ENCODE measurements around the gene DNAL4. TPM values are rescaled to one million over a fixed set of nuclear protein-coding genes. Genes with fewer than 3 reads are reported as not detected.

Gene DNAL4
- total and polyA plus RNA-seq, 2 of the 4 experiments (the other 2 are of a cell fraction), result 6.1 to 12.1 TPM

GRCh38 chr22:38736257-38736570, 57.7 kb downstream of the DNAL4 start:
- Histone ChIP-seq H3K4me2 (ENCODE audit: low read depth, low read length) (no peak overlapping the region), H3K14ac (replicated peaks; ENCODE audit: low read depth, low read length) (no peak overlapping the region), H3K79me1 (ENCODE audit: low read depth in 1 of 2, low read length in 2 of 2) (peaks cover 0 to 24% of the 10 kb centered on the region in 2 experiments; a peak in 2 of 4 replicates), H2BK20ac (ENCODE audit: low read depth, low read length) (no peak overlapping the region), H2AK5ac (ENCODE audit: low read depth, low read length) (no peak overlapping the region), H4K91ac (ENCODE audit: insufficient read depth, low read depth, low read length) (no peak overlapping the region), H3K18ac (ENCODE audit: low read depth, low read length) (no peak overlapping the region), H3K36me3 (ENCODE audit: control insufficient read depth, insufficient read depth, low read length) (peaks cover 79% of the 10 kb centered on the region), H2AFZ (replicated peaks; ENCODE audit: low read length, poor library complexity) (no peak overlapping the region), H3K4me3 (ENCODE audit: insufficient read depth, low read depth, low read length) (no peak overlapping the region), H2BK5ac (ENCODE audit: low read depth, low read length, poor library complexity, severe bottlenecking) (no peak overlapping the region), H3K4me1 (ENCODE audit: control insufficient read depth, insufficient read depth, low read length) (peaks cover 5% of the 10 kb centered on the region), H2BK120ac (ENCODE audit: low read depth, low read length) (no peak overlapping the region), H3K9me3 (ENCODE audit: control insufficient read depth, insufficient read depth, low read length) (no peaks in the 10 kb centered on the region), H2AK9ac (replicated peaks; ENCODE audit: low read depth, low read length, poor library complexity) (no peak overlapping the region), H3K4ac (ENCODE audit: low read depth, low read length) (no peak overlapping the region), H3K9ac (ENCODE audit: low read depth, low read length) (no peak overlapping the region), H4K20me1 (ENCODE audit: insufficient read depth, low read length) (peaks cover 18% of the 10 kb centered on the region), H4K5ac (ENCODE audit: low read depth, low read length) (no peak overlapping the region), H3K56ac (ENCODE audit: extremely low read depth, insufficient read depth, low read length) (no peak overlapping the region), H3K9me1 (ENCODE audit: insufficient read depth, low read length) (no peaks in the 10 kb centered on the region), H4K8ac (ENCODE audit: low read depth in 2 of 2, low read length in 2 of 2) (no peak overlapping the region), H3K23ac (ENCODE audit: low read depth, low read length) (no peak overlapping the region), H3K27me3 (ENCODE audit: control insufficient read depth, insufficient read depth, low read length) (no peaks in the 10 kb centered on the region), H2BK15ac (ENCODE audit: low read depth, low read length) (no peak overlapping the region), H3K27ac (ENCODE audit: insufficient read depth, low read length) (no peak overlapping the region)
- CTCF ChIA-PET, result no interaction called here
- 80% methylated on average over 1 of the region's 7 CpGs; no CpG with 5 or more reads in 1 of the 2 experiments for WGBS, 2 experiments (ENCODE audit: extremely low coverage in 2 of 2, insufficient read length in 1 of 2)
- ATAC-seq (ENCODE audit: low read depth) (no peak), DNase-seq (no peak)
- POLR2A ChIA-PET (ENCODE audit: unreplicated experiment), result no interaction called here
- no TSS peak for BruUV-seq (replicated peaks)
- dilution Hi-C loops (cut with HindIII; ENCODE audit: low sequenced_read_pairs, unreplicated experiment) (no loop called here), intact Hi-C loops (cut with micrococcal nuclease) (no loop called here), in situ Hi-C loops (cut with MboI; ENCODE audit: low sequenced_read_pairs) (no loop called here)
- TF ChIP-seq NFE2L2 (IDR thresholded peaks at IDR 0.05; ENCODE audit: low read depth, low read length) (no peak), MXI1 (IDR thresholded peaks at IDR 0.05; ENCODE audit: borderline replicate concordance, low read depth, low read length) (no peak), RAD21 (IDR thresholded peaks at IDR 0.05; ENCODE audit: low read length) (no peak), MAZ (IDR thresholded peaks at IDR 0.05; ENCODE audit: borderline replicate concordance, low read depth, low read length) (no peak), POLR2A (IDR thresholded peaks at IDR 0.05; ENCODE audit: low read depth, low read length) (no peak), CEBPB (IDR thresholded peaks at IDR 0.05; ENCODE audit: low read depth, low read length) (no peak), CTCF (conservative IDR thresholded peaks at IDR 0.05; ENCODE audit: low read depth, low read length) (no peak), RCOR1 (IDR thresholded peaks at IDR 0.05; ENCODE audit: insufficient replicate concordance, low read length) (no peak), USF2 (IDR thresholded peaks at IDR 0.05; ENCODE audit: low read depth, low read length) (no peak), FOS (IDR thresholded peaks at IDR 0.05; ENCODE audit: low read depth, low read length) (no peak), SMC3 (IDR thresholded peaks at IDR 0.05; ENCODE audit: low read depth, low read length) (no peak), BHLHE40 (IDR thresholded peaks at IDR 0.05; ENCODE audit: low read depth, low read length) (no peak), ELK1 (IDR thresholded peaks at IDR 0.05; ENCODE audit: borderline replicate concordance, low read depth, low read length) (no peak), RFX5 (IDR thresholded peaks at IDR 0.05; ENCODE audit: low read depth, low read length) (no peak), CHD1 (IDR thresholded peaks at IDR 0.05; ENCODE audit: low read depth, low read length) (no peak), MAFK (IDR thresholded peaks at IDR 0.05; ENCODE audit: low read depth, low read length) (no peak)
